HEK293T (cell line): ENCODE data around the gene BGN.

Experiments used
- ARNT ChIP-seq: fragments of 450-650 bp; IDR thresholded peaks from 2 replicates; pipeline ENCODE4 v1.6.1; 2017; ENCODE audit warnings: mild to moderate bottlenecking
- CTBP1 ChIP-seq: fragments of 450-650 bp; IDR thresholded peaks from 2 replicates; pipeline ENCODE4 v1.6.1; 2016; ENCODE audit warnings: borderline replicate concordance
- LEF1 ChIP-seq: fragments of 450-650 bp; IDR thresholded peaks from 2 replicates; pipeline ENCODE4 v1.6.1; 2017; ENCODE audit warnings: mild to moderate bottlenecking, borderline replicate concordance
- SUZ12 ChIP-seq: fragments of 450-650 bp; IDR thresholded peaks from 2 replicates; pipeline ENCODE4 v1.6.1; 2016; ENCODE audit warnings: mild to moderate bottlenecking
- TARDBP ChIP-seq: fragments of 450-650 bp; IDR thresholded peaks from 2 replicates; pipeline ENCODE4 v1.6.1; 2016
- TF ChIP-seq, protein P1 (sequence below): fragments of 450-650 bp; IDR thresholded peaks from 2 replicates; pipeline ENCODE4 v1.6.1; 2016

GRCh38 chrX:153517423-153517822 is 22.6 kb downstream of the BGN start, which contains the start of gene ATP2B3:
- TF ChIP-seq ARNT (no peak), CTBP1 (no peak), LEF1 (no peak), TARDBP (no peak), SUZ12 (no peak)
- TF ChIP-seq, protein P1, sequence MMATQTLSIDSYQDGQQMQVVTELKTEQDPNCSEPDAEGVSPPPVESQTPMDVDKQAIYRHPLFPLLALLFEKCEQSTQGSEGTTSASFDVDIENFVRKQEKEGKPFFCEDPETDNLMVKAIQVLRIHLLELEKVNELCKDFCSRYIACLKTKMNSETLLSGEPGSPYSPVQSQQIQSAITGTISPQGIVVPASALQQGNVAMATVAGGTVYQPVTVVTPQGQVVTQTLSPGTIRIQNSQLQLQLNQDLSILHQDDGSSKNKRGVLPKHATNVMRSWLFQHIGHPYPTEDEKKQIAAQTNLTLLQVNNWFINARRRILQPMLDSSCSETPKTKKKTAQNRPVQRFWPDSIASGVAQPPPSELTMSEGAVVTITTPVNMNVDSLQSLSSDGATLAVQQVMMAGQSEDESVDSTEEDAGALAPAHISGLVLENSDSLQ: no peak
